Activated T-helper 1 cell treated with Interleukin-2 at 50 U/mL for 16 hours (primary cell): ENCODE results near the gene PTX3.

Experiments used
- DNase-seq: peaks from one replicate; pipeline ENCODE4 v3.0.0-alpha.2; 2020; ENCODE audit warnings: low read depth

PTX3 gene

DNA sequence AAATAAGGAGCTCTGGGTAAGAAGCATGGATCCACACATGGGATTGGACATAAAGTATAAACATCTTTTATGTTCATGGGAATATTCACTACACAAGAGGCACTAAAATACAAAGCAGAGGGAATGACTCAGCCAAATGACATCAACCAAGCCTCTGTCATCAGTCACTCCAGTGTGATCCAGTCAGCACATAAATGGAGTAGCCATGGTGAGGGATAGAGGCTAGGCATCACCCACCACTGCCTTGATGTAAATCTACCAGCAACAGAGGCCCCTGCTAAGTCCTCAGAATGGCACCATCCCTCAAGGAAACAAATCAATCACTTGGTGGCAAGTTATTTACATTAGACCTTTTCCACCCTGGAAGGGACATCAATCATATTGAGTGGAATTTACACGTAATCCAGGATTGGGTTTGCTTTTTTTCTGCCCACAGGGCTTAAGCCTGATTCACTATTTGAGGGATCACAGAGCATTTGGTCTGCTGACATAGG lies 39.3 kb downstream of the PTX3 start:
- DNase-seq = no peak

DNA sequence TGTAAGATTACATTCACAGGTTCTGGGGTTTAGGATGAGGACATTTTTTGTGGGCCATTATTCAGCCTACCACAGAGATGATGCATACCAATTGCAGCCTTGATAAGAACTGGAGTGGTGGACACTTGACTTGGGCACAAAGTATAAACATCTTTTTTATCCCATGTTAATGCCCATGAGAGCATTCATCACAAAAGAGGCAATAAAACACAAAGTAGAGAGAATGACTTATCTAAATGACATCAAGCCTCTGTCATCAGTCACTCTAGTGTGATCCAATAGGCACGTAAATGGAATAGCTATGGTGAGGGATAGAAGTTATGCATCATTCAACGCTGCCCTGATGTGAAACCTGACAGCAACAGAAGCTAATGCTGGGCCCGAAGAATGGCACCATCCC lies 40.8 kb downstream of the PTX3 start:
- no peak for DNase-seq

DNA sequence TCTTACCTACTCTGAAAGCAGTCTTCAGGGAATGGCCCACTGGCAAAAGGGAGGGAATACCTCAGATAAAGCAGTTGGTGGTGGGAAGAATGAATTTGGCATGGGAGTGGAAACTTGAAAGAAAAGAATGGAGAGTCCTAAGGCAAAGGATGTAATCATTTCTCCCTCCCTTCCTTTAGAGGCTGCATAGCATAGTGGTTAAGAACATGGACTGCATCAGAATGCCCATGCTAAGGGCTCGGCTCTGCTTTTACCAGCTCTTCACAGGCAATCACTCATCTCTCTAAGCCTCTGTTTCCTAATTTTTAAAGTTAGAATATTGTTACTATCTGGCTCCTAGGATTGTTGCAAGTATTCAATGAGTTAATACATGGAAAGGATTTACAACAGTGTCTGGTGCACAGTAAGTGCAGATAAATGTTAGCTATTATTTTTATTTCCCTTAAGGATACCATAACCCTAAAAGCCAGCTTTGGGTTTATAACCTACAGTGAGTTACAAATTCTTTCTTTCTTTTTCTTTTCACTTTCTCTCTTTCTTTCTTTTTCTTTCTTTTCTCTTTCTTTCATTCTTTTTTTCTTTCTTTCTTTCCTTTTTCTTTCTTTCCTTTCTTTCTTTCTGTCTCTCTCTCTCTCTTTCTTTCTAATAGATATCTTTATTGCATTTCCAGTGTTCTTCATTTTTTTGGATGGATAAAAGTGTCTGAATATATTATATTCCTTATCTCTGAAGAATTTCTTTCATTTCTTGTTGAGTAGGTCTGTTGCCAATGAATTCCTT lies 43.0 kb downstream of the PTX3 start:
- no peak for DNase-seq

DNA sequence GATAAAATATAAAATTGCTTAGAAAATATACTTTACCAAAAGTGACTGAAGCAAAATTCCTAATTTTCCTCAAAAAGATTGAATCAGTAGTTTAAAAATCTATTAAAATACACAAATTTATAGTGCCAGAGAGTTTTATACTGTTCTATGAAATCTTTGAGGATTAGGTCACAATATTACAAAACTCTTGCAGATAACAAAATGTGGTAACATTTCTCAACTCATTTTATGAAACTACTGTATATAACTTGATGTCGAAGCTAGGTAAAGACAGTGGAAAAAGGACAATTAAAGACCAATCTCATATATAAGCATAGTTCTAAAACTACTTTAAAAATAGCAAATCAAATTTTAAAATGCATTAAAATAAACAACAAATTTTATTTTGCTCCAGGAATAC lies 50.7 kb downstream of the PTX3 start:
- no peak for DNase-seq

DNA sequence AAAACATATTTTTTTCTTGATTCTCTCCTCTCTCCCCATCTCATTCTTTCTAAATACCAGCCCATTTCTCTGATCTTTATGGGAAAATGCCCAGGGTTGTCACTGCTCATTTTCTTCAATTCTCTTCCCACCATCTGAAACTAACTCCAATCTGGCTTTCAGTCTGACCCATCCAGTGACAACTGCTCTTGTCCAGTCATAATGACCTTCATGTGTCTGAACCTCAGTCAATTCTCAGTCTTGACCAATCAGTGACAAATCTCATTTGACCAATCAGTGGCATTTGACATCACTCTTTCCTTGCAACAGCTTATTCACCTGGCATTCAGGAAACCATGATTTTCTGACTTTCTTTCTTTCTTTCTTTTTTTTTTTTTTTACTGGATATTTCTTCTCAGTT lies 51.5 kb downstream of the PTX3 start:
- DNase-seq = no peak

DNA sequence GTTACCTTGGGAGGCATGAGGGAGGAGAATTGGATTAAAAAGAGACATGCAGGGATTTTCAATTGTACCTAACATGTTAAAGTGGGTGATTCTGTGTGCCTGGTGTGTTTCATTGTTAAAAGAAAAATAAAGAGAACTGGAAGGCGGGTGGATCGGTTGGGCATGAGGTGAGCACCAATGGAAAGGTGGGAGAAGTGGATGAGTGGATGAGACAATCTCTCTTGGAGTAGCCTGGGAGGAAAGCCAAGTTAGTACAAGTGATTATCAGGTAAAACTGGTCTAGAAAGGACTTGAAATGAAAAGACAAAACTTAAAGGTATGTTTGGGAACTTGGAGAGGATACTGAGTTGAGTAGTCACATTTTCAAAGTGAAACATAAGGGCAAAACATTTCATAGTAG lies 54.5 kb downstream of the PTX3 start:
- DNase-seq = no peak
